ENCODE measurements around the gene NSUN7. TPM values are rescaled to one million over a fixed set of nuclear protein-coding genes. Genes with fewer than 3 reads are reported as not detected.

Gene NSUN7
- total RNA-seq, 1 donor, result under 0.01 TPM

- Histone ChIP-seq H3K9me3 (ENCODE audit: low read depth, low read length) (no peaks in the 10 kb centered on the region), H3K79me2 (ENCODE audit: insufficient read depth, low read length) (no peaks in the 10 kb centered on the region), H3K4me1 (ENCODE audit: insufficient read depth, low read length) (peaks cover 6% of the 10 kb centered on the region), H4K20me1 (ENCODE audit: insufficient read depth, low read length) (peaks cover 5% of the 10 kb centered on the region), H3K27me3 (ENCODE audit: insufficient read depth, low read length) (no peaks in the 10 kb centered on the region), H2AFZ (ENCODE audit: low read length) (no peak overlapping the region), H3K4me3 (ENCODE audit: insufficient read depth, low read length) (no peak overlapping the region), H3K4me2 (ENCODE audit: insufficient read depth, low read length) (no peak overlapping the region), H3K36me3 (ENCODE audit: insufficient read depth, low read length) (no peaks in the 10 kb centered on the region), H3K27ac (ENCODE audit: low read depth, low read length) (no peak overlapping the region)
- DNase-seq (ENCODE audit: insufficient read length, low spot score, missing footprints), result no peak
- TF ChIP-seq, protein P1, sequence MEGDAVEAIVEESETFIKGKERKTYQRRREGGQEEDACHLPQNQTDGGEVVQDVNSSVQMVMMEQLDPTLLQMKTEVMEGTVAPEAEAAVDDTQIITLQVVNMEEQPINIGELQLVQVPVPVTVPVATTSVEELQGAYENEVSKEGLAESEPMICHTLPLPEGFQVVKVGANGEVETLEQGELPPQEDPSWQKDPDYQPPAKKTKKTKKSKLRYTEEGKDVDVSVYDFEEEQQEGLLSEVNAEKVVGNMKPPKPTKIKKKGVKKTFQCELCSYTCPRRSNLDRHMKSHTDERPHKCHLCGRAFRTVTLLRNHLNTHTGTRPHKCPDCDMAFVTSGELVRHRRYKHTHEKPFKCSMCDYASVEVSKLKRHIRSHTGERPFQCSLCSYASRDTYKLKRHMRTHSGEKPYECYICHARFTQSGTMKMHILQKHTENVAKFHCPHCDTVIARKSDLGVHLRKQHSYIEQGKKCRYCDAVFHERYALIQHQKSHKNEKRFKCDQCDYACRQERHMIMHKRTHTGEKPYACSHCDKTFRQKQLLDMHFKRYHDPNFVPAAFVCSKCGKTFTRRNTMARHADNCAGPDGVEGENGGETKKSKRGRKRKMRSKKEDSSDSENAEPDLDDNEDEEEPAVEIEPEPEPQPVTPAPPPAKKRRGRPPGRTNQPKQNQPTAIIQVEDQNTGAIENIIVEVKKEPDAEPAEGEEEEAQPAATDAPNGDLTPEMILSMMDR (IDR thresholded peaks at IDR 0.05; ENCODE audit: extremely low read depth, low read depth, low read length), result no peak
Observed at GRCh38 chr4:40843696-40844095, 93.9 kb downstream of the NSUN7 start.

DNA sequence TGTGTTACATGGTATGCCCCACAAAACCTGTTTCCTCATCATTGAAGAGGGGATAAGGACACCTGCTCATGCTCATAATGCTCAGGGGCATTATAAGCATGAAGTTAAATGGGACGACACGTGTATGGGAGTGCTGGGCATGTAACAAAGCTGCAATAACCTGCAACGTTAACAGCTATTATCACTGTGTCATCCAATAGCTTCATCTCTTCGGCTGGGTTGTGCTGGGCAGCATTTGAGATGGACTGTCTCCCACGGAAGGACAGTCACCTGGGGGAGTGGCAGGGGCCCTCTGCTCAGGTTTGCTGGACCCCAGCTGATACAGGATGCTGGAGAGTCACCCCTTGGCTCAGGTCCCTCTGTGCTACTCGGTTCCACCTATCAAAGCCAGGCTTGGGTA, 94.5 kb downstream of the NSUN7 start:
- no peaks in the 10 kb centered on the region for H3K79me2 ChIP-seq (ENCODE audit: insufficient read depth, low read length)
- H3K4me3 ChIP-seq (ENCODE audit: insufficient read depth, low read length), result no peak overlapping the region
- no peak overlapping the region for H3K27ac ChIP-seq (ENCODE audit: low read depth, low read length)
- no peaks in the 10 kb centered on the region for H3K9me3 ChIP-seq (ENCODE audit: low read depth, low read length)
- no peaks in the 10 kb centered on the region for H3K27me3 ChIP-seq (ENCODE audit: insufficient read depth, low read length)
- no peaks in the 10 kb centered on the region for H3K36me3 ChIP-seq (ENCODE audit: insufficient read depth, low read length)
- no peak for DNase-seq (ENCODE audit: insufficient read length, low spot score, missing footprints)
- peaks cover 8% of the 10 kb centered on the region for H4K20me1 ChIP-seq (ENCODE audit: insufficient read depth, low read length)
- H2AFZ ChIP-seq (ENCODE audit: low read length), result no peak overlapping the region
- no peak overlapping the region for H3K4me2 ChIP-seq (ENCODE audit: insufficient read depth, low read length)
- TF ChIP-seq, protein P1 (IDR thresholded peaks at IDR 0.05; ENCODE audit: extremely low read depth, low read depth, low read length), result no peak
- peaks cover 11% of the 10 kb centered on the region for H3K4me1 ChIP-seq (ENCODE audit: insufficient read depth, low read length)

- Histone ChIP-seq H3K36me3 (ENCODE audit: insufficient read depth, low read length) (no peaks in the 10 kb centered on the region), H2AFZ (ENCODE audit: low read length) (no peak overlapping the region), H3K4me3 (ENCODE audit: insufficient read depth, low read length) (no peak overlapping the region), H3K9me3 (ENCODE audit: low read depth, low read length) (no peaks in the 10 kb centered on the region), H3K79me2 (ENCODE audit: insufficient read depth, low read length) (no peaks in the 10 kb centered on the region), H3K27me3 (ENCODE audit: insufficient read depth, low read length) (no peaks in the 10 kb centered on the region), H3K4me1 (ENCODE audit: insufficient read depth, low read length) (peaks cover 14% of the 10 kb centered on the region), H3K4me2 (ENCODE audit: insufficient read depth, low read length) (no peak overlapping the region), H4K20me1 (ENCODE audit: insufficient read depth, low read length) (peaks cover 8% of the 10 kb centered on the region), H3K27ac (ENCODE audit: low read depth, low read length) (no peak overlapping the region)
- TF ChIP-seq, protein P1 (IDR thresholded peaks at IDR 0.05; ENCODE audit: extremely low read depth, low read depth, low read length), result no peak
- DNase-seq (ENCODE audit: insufficient read length, low spot score, missing footprints), result no peak
Observed at GRCh38 chr4:40845154-40845835, 95.5 kb downstream of the NSUN7 start.

DNA sequence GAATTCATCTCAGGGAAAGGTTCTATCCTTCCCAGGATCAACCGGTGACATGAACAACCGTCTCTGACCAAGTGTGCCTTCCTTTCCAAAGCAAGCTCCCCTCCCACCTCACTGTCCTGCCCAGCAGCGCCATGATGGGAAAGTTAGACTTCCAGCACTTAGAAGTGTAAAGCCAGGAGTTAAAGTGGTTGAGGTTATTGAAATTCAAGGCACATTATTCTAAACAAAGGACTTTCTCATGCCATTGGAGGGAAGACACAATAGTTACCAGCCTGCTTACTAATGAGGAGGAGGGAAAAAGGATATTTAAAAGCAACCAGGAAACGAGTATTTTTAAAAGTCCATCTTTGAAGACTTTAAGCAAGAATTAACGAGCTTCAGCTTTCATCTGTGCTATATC, 96.8 kb downstream of the NSUN7 start:
- Histone ChIP-seq H3K9me3 (ENCODE audit: low read depth, low read length) (no peaks in the 10 kb centered on the region), H3K27ac (ENCODE audit: low read depth, low read length) (no peak overlapping the region), H3K4me2 (ENCODE audit: insufficient read depth, low read length) (no peak overlapping the region), H3K36me3 (ENCODE audit: insufficient read depth, low read length) (no peaks in the 10 kb centered on the region), H3K4me1 (ENCODE audit: insufficient read depth, low read length) (peaks cover 8% of the 10 kb centered on the region), H3K27me3 (ENCODE audit: insufficient read depth, low read length) (no peaks in the 10 kb centered on the region), H3K4me3 (ENCODE audit: insufficient read depth, low read length) (no peak overlapping the region), H2AFZ (ENCODE audit: low read length) (no peak overlapping the region), H3K79me2 (ENCODE audit: insufficient read depth, low read length) (no peaks in the 10 kb centered on the region), H4K20me1 (ENCODE audit: insufficient read depth, low read length) (peaks cover 8% of the 10 kb centered on the region)
- TF ChIP-seq, protein P1 (IDR thresholded peaks at IDR 0.05; ENCODE audit: extremely low read depth, low read depth, low read length), result no peak
- DNase-seq (ENCODE audit: insufficient read length, low spot score, missing footprints), result no peak
